Mesendoderm (in vitro differentiated cells): Measurements from ENCODE around the gene RUVBL1.
A peak's percentile ranks its signal among the peaks of the same experiment; 100 is the strongest.

ENCODE experiments used
- DNase-seq: peaks from one replicate; pipeline ENCODE4 v3.0.0; 2013
- H2AK5ac ChIP-seq: 2 replicates; pipeline ENCODE4 v1.6.1; 2013; ENCODE audit warnings: low read length, inconsistent platforms
- H2BK120ac ChIP-seq: 2 replicates; pipeline ENCODE4 v1.6.1; 2013; ENCODE audit warnings: low read depth, mild to moderate bottlenecking, low read length, moderate library complexity, mixed read lengths
- H2BK15ac ChIP-seq: replicated peaks from 2 replicates; pipeline ENCODE4 v1.6.1; 2013; ENCODE audit warnings: low read depth, mild to moderate bottlenecking, moderate library complexity
- H2BK5ac ChIP-seq: 2 replicates; pipeline ENCODE4 v1.6.1; 2013; ENCODE audit warnings: low read length, inconsistent platforms
- H3K18ac ChIP-seq: 2 replicates; pipeline ENCODE4 v1.6.1; 2013; ENCODE audit warnings: mild to moderate bottlenecking, low read length, mixed read lengths
- H3K23ac ChIP-seq: one replicate; pipeline ENCODE4 v1.6.1; 2013; ENCODE audit warnings: low read length
- H3K27ac ChIP-seq: 2 replicates; pipeline ENCODE4 v1.5.1; 2013; ENCODE audit warnings: low read depth, mild to moderate bottlenecking, inconsistent platforms, low read length, moderate library complexity
- H3K27me3 ChIP-seq: 2 replicates; pipeline ENCODE4 v1.6.1; 2013; ENCODE audit warnings: low read length, control low read depth, mild to moderate bottlenecking, inconsistent platforms; ENCODE audit not compliant: insufficient read depth, poor library complexity
- H3K36me3 ChIP-seq: 2 replicates; pipeline ENCODE4 v1.6.1; 2013; ENCODE audit warnings: low read length, inconsistent platforms; ENCODE audit not compliant: control insufficient read depth, insufficient read depth
- H3K4ac ChIP-seq: one replicate; pipeline ENCODE4 v1.6.1; 2013; ENCODE audit warnings: low read depth, mild to moderate bottlenecking, low read length, moderate library complexity
- H3K4me1 ChIP-seq: 2 replicates; pipeline ENCODE4 v1.6.1; 2013; ENCODE audit warnings: low read depth, low read length, inconsistent platforms; ENCODE audit not compliant: control insufficient read depth
- H3K4me2 ChIP-seq: 2 replicates; pipeline ENCODE4 v1.6.1; 2013; ENCODE audit warnings: low read length
- H3K4me3 ChIP-seq: 2 replicates; pipeline ENCODE4 v1.5.1; 2013; ENCODE audit warnings: mild to moderate bottlenecking, low read length
- H3K56ac ChIP-seq: one replicate; pipeline ENCODE4 v1.6.1; 2013; ENCODE audit warnings: low read length
- H3K79me1 ChIP-seq: 2 replicates; pipeline ENCODE4 v1.6.1; 2013; ENCODE audit warnings: low read length, inconsistent platforms
- H3K79me2 ChIP-seq: 2 replicates; pipeline ENCODE4 v1.6.1; 2013; ENCODE audit warnings: mild to moderate bottlenecking, low read length; ENCODE audit not compliant: control insufficient read depth, insufficient read depth
- H3K9ac ChIP-seq: 2 replicates; pipeline ENCODE4 v1.6.1; 2013; ENCODE audit warnings: low read length, inconsistent platforms
- H4K5ac ChIP-seq: one replicate; pipeline ENCODE4 v1.6.1; 2013; ENCODE audit warnings: low read length
- H4K8ac ChIP-seq: one replicate; pipeline ENCODE4 v1.6.1; 2013; ENCODE audit warnings: low read depth, mild to moderate bottlenecking, control low read depth, low read length, moderate library complexity
- WGBS: extraction: QIAGEN DNeasy Blood & Tissue Kit; methylation state at CpG from one replicate; pipeline ENCODE4 v1.1.7; 2013; ENCODE audit warnings: low lambda C conversion rate, missing lambda C conversion rate; ENCODE audit not compliant: insufficient coverage; ENCODE audit errors: extremely low coverage; 5-methylcytosine and 5-hydroxymethylcytosine counted together

The RUVBL1 gene

DNA sequence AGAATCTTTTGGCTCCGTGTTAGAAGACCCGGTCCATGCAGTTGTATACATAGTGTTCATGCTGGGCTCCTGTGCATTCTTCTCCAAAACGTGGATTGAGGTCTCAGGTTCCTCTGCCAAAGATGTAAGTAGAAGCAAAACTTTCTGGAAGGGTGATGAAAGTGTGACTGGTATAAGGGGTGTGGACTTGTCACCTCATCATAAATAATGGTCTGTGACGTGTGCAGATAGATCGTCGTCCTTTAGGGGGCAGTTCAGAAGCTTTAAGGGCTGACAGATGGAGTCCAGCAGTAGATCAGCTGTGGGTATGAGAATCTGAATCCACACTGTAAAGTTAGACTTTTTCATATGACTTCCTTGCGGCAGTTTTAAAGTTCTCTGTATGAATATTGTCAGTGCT is 56.1 kb downstream of the RUVBL1 start:
- Histone ChIP-seq H3K4me1 (no peaks in the 10 kb centered on the region), H3K4ac (no peak overlapping the region), H2AK5ac (no peak overlapping the region), H3K23ac (no peak overlapping the region), H2BK120ac (no peak overlapping the region), H4K8ac (no peak overlapping the region), H2BK15ac (no peak overlapping the region), H2BK5ac (no peak overlapping the region), H3K36me3 (peaks cover 41% of the 10 kb centered on the region), H3K18ac (no peak overlapping the region), H3K27ac (no peak overlapping the region), H3K4me2 (no peak overlapping the region), H3K79me2 (no peaks in the 10 kb centered on the region), H3K79me1 (peaks cover 3% of the 10 kb centered on the region), H3K27me3 (no peaks in the 10 kb centered on the region), H3K9ac (no peak overlapping the region), H3K56ac (no peak overlapping the region), H3K4me3 (no peak overlapping the region), H4K5ac (no peak overlapping the region)
- DNase-seq, result peak; percentile 37
- no CpG with 5 or more reads among the region's 7 CpGs for WGBS

DNA sequence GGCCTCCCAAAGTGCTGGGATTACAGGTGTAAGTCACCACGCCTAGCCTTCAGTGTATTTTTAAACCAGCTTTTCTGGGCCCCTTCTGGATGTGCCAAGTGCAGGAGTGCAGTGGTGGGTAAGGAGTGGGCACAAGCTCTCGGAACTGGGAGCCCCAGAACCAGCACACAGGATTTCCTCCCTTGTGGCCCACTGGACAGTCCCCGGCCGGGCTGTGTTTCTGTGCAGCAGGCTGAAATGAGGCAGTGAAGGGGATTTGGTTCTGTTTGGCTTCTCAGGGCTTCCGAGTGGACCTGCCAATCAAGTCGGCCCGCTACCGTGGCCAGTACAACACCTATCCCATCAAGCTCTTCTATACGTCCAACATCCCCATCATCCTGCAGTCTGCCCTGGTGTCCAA is 56.9 kb downstream of the RUVBL1 start:
- Histone ChIP-seq H2AK5ac (no peak overlapping the region), H3K4ac (no peak overlapping the region), H3K79me1 (peaks cover 3% of the 10 kb centered on the region), H4K5ac (no peak overlapping the region), H3K9ac (no peak overlapping the region), H3K79me2 (no peaks in the 10 kb centered on the region), H3K4me1 (no peaks in the 10 kb centered on the region), H3K18ac (no peak overlapping the region), H2BK15ac (no peak overlapping the region), H3K56ac (no peak overlapping the region), H2BK5ac (no peak overlapping the region), H3K23ac (no peak overlapping the region), H4K8ac (no peak overlapping the region), H3K36me3 (peaks cover 42% of the 10 kb centered on the region), H3K4me3 (no peak overlapping the region), H2BK120ac (no peak overlapping the region), H3K27ac (no peak overlapping the region), H3K4me2 (no peak overlapping the region), H3K27me3 (no peaks in the 10 kb centered on the region)
- no peak for DNase-seq
- WGBS, result no CpG with 5 or more reads among the region's 9 CpGs

- Histone ChIP-seq H3K4me3 (no peak overlapping the region), H4K8ac (no peak overlapping the region), H3K27me3 (no peaks in the 10 kb centered on the region), H3K36me3 (peaks cover 43% of the 10 kb centered on the region), H3K56ac (no peak overlapping the region), H3K18ac (no peak overlapping the region), H3K4me2 (no peak overlapping the region), H4K5ac (no peak overlapping the region), H3K9ac (no peak overlapping the region), H3K23ac (no peak overlapping the region), H2BK120ac (no peak overlapping the region), H2BK5ac (no peak overlapping the region), H2BK15ac (no peak overlapping the region), H3K4me1 (no peaks in the 10 kb centered on the region), H3K79me1 (peaks cover 3% of the 10 kb centered on the region), H3K27ac (no peak overlapping the region), H2AK5ac (no peak overlapping the region), H3K79me2 (no peaks in the 10 kb centered on the region), H3K4ac (no peak overlapping the region)
- WGBS, result no CpG with 5 or more reads among the region's 4 CpGs
- DNase-seq, result no peak
Measured at GRCh38 chr3:128066114-128066513, 57.5 kb downstream of the RUVBL1 start.

DNA sequence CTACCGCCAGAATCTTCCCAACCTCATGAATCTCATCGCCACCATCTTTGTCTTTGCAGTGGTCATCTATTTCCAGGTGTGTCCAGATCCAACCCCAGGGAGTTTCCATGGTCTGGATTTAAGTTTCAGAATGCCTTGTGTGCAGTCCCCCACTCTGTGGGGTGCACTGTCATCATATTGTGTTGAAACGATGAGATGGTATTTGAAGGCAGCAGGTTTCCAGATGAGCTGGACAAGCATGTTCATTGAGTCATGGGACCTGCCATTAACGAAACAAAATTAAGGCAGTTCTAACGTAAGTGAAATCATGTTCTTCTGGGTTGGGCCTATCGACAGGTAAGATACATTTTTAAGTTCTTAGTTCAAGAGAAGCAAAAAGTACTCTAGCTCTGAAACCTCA is 58.6 kb downstream of the RUVBL1 start:
- no peak overlapping the region for H3K9ac ChIP-seq
- H2AK5ac ChIP-seq, result no peak overlapping the region
- no peak overlapping the region for H3K23ac ChIP-seq
- H3K27me3 ChIP-seq, result no peaks in the 10 kb centered on the region
- H3K18ac ChIP-seq, result no peak overlapping the region
- H2BK5ac ChIP-seq, result no peak overlapping the region
- no CpG with 5 or more reads among the region's 6 CpGs for WGBS
- no peak overlapping the region for H3K4me2 ChIP-seq
- no peaks in the 10 kb centered on the region for H3K79me2 ChIP-seq
- peaks cover 1% of the 10 kb centered on the region for H3K79me1 ChIP-seq
- H4K5ac ChIP-seq, result no peak overlapping the region
- no peak overlapping the region for H2BK120ac ChIP-seq
- H3K56ac ChIP-seq, result no peak overlapping the region
- DNase-seq, result no peak
- no peak overlapping the region for H3K4me3 ChIP-seq
- no peak overlapping the region for H4K8ac ChIP-seq
- H3K4ac ChIP-seq, result no peak overlapping the region
- peaks cover 44% of the 10 kb centered on the region for H3K36me3 ChIP-seq
- H3K4me1 ChIP-seq, result no peaks in the 10 kb centered on the region
- H2BK15ac ChIP-seq, result no peak overlapping the region
- H3K27ac ChIP-seq, result no peak overlapping the region

DNA sequence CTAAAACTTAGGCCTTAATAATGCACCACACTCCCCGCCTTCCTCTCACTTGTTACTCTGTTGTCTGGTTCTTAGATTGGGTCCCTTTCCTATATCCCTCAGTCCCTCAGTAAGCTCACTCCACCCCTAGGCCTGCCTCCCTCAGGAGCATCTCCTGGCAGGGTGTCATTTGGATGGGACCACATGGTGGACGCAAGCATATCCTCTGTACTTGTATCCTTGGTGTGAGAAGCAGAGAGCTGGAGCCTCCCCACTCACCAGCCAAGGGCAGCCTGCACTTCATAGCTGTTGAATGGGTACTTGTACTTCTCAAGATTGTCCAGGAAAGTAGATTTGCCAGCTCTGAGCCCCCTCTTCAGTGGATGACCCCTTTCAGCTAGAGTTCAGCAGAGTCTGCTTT is 59.7 kb downstream of the RUVBL1 start:
- H3K36me3 ChIP-seq, result peaks cover 37% of the 10 kb centered on the region
- H3K9ac ChIP-seq, result no peak overlapping the region
- no peak overlapping the region for H3K18ac ChIP-seq
- no peaks in the 10 kb centered on the region for H3K4me1 ChIP-seq
- H3K27ac ChIP-seq, result no peak overlapping the region
- no peak overlapping the region for H4K8ac ChIP-seq
- no CpG with 5 or more reads among the region's 2 CpGs for WGBS
- H4K5ac ChIP-seq, result no peak overlapping the region
- H2BK15ac ChIP-seq, result no peak overlapping the region
- H3K4ac ChIP-seq, result no peak overlapping the region
- no peak overlapping the region for H2BK120ac ChIP-seq
- no peak for DNase-seq
- H2AK5ac ChIP-seq, result no peak overlapping the region
- H3K56ac ChIP-seq, result no peak overlapping the region
- H2BK5ac ChIP-seq, result no peak overlapping the region
- H3K79me2 ChIP-seq, result no peaks in the 10 kb centered on the region
- H3K23ac ChIP-seq, result no peak overlapping the region
- no peak overlapping the region for H3K4me3 ChIP-seq
- no peaks in the 10 kb centered on the region for H3K27me3 ChIP-seq
- H3K79me1 ChIP-seq, result no peaks in the 10 kb centered on the region
- H3K4me2 ChIP-seq, result no peak overlapping the region

GRCh38 chr3:128062033-128062745 is 61.4 kb downstream of the RUVBL1 start:
- H2BK120ac ChIP-seq, result no peak overlapping the region
- no CpG with 5 or more reads among the region's 8 CpGs for WGBS
- no peak overlapping the region for H3K4me2 ChIP-seq
- no peak overlapping the region for H3K9ac ChIP-seq
- H3K18ac ChIP-seq, result no peak overlapping the region
- no peak overlapping the region for H2BK5ac ChIP-seq
- H3K27ac ChIP-seq, result no peak overlapping the region
- no peak overlapping the region for H3K4ac ChIP-seq
- no peaks in the 10 kb centered on the region for H3K4me1 ChIP-seq
- H3K27me3 ChIP-seq, result no peaks in the 10 kb centered on the region
- peaks cover under 1% of the 10 kb centered on the region for H3K79me1 ChIP-seq
- H3K23ac ChIP-seq, result no peak overlapping the region
- H3K56ac ChIP-seq, result no peak overlapping the region
- H2BK15ac ChIP-seq, result no peak overlapping the region
- DNase-seq, result no peak
- peaks cover 28% of the 10 kb centered on the region for H3K36me3 ChIP-seq
- H4K8ac ChIP-seq, result no peak overlapping the region
- H3K4me3 ChIP-seq, result no peak overlapping the region
- H4K5ac ChIP-seq, result no peak overlapping the region
- no peaks in the 10 kb centered on the region for H3K79me2 ChIP-seq
- no peak overlapping the region for H2AK5ac ChIP-seq
